ENCODE data around the gene SIPA1L3. TPM values are rescaled to one million over a fixed set of nuclear protein-coding genes. Genes with fewer than 3 reads are reported as not detected.
A peak's percentile ranks its signal among the peaks of the same experiment; 100 is the strongest.

Gene SIPA1L3
- total and polyA plus RNA-seq, 10 of the 15 experiments (the other 5 are each of a cell fraction or from before 2014, with no cell fraction given): 0.24 to 66.2 (median 19.1) TPM

- TF ChIP-seq ZSCAN29 (IDR thresholded peaks at IDR 0.05): no peak
- peak; percentile 67; the same call in 1 of the 2 replicates for TF ChIP-seq NR2C1 (IDR thresholded peaks at IDR 0.05)
- no peak for TF ChIP-seq ZBTB4 (CRISPR knock-in tag; IDR thresholded peaks at IDR 0.05)
- TF ChIP-seq MTA2 (IDR thresholded peaks at IDR 0.05; ENCODE audit: low read depth): peak; percentile 91
- TF ChIP-seq SMARCA5 (IDR thresholded peaks at IDR 0.05): peak; percentile 71
- TF ChIP-seq PAX5 (IDR thresholded peaks at IDR 0.05; ENCODE audit: borderline replicate concordance, low read depth, low read length): peak; percentile 82
- TF ChIP-seq MXI1 (IDR thresholded peaks at IDR 0.05; ENCODE audit: low read depth, low read length): peak; percentile 28; the same call in 1 of the 2 replicates
- peak; percentile 55; the same call in 1 of the 2 replicates for TF ChIP-seq POLR2A (IDR thresholded peaks at IDR 0.05; ENCODE audit: low read depth, low read length)
- TF ChIP-seq IRF4 (IDR thresholded peaks at IDR 0.05; ENCODE audit: low read depth, low read length): peak; percentile 71; the same call in 1 of the 2 replicates
- TF ChIP-seq NR2F1 (conservative IDR thresholded peaks at IDR 0.05): peak; percentile 97
- TF ChIP-seq TCF3 (IDR thresholded peaks at IDR 0.05; ENCODE audit: borderline replicate concordance, insufficient read depth, low read depth, low read length): peak; percentile 43; the same call in 1 of the 2 replicates
- TF ChIP-seq POLR2AphosphoS2 (IDR thresholded peaks at IDR 0.05; ENCODE audit: low read depth, low read length): no peak
- TF ChIP-seq YBX1 (IDR thresholded peaks at IDR 0.05): no peak
- TF ChIP-seq CHD2 (IDR thresholded peaks at IDR 0.05; ENCODE audit: borderline replicate concordance, low read depth, low read length): peak; percentile 83
- TF ChIP-seq SUPT20H (IDR thresholded peaks at IDR 0.05; ENCODE audit: borderline replicate concordance, control insufficient read depth, low read depth, low read length): no peak
- no peak for TF ChIP-seq FOS (IDR thresholded peaks at IDR 0.05; ENCODE audit: borderline replicate concordance, extremely low read depth, insufficient read length)
- TF ChIP-seq MYB (IDR thresholded peaks at IDR 0.05; ENCODE audit: borderline replicate concordance, low read depth, low read length): no peak; the same call in 1 of the 2 replicates
- TF ChIP-seq CUX1 (IDR thresholded peaks at IDR 0.05; ENCODE audit: insufficient replicate concordance, low read depth, low read length): peak; percentile 60
- TF ChIP-seq ZBED1 (IDR thresholded peaks at IDR 0.05; ENCODE audit: borderline replicate concordance): no peak; the same call in 1 of the 2 replicates
- peak in 1 of 2 experiments; percentile 20; a peak in 1 of 3 replicates for TF ChIP-seq EGR1 (IDR thresholded peaks at IDR 0.05; ENCODE audit: borderline replicate concordance in 1 of 2, low read depth in 2 of 2, low read length in 2 of 2)
- TF ChIP-seq CREB1 (IDR thresholded peaks at IDR 0.05; ENCODE audit: low read depth): no peak; the same call in 1 of the 2 replicates
- no peak; the same call in 1 of the 2 replicates for TF ChIP-seq PML (IDR thresholded peaks at IDR 0.05; ENCODE audit: low read length)
- peak; percentile 82 for TF ChIP-seq ATF7 (IDR thresholded peaks at IDR 0.05; ENCODE audit: low read depth)
- peak; percentile 61; the same call in 1 of the 2 replicates for TF ChIP-seq ZNF217 (IDR thresholded peaks at IDR 0.05)
Observed at GRCh38 chr19:38046254-38047048, 139.4 kb downstream of the SIPA1L3 start (continued).

Data from GM12878 (cell line).